ENCODE data around the gene DRG2. TPM values are rescaled to one million over a fixed set of nuclear protein-coding genes. Genes with fewer than 3 reads are reported as not detected.

Gene DRG2
- polyA plus RNA-seq, 4 donors = 34.8 to 48.6 (median 41.3) TPM

DNA sequence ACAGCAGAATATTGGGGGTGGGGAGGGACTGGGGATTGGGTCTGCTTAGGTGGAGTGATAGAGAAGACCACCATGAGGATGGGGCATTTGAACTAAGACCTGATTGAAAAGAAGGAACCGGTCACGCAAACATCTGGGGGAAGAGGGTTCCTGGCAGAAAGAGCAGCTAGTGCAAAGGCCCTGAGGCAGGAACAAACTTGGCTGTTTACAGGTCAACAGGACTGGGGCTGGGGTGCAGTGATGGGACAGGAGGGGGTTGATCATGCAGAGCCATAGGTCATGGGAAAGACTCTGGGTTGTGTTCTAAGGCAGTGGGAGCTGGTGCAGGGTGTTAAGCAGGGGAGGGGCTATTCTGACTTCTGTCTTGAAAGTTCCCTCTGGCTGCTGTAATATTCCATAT lies 1.9 kb downstream of the DRG2 start:
- 99 to 100% (median 100%) methylated on average over 2 of the region's 2 CpGs for WGBS, 3 donors

DNA sequence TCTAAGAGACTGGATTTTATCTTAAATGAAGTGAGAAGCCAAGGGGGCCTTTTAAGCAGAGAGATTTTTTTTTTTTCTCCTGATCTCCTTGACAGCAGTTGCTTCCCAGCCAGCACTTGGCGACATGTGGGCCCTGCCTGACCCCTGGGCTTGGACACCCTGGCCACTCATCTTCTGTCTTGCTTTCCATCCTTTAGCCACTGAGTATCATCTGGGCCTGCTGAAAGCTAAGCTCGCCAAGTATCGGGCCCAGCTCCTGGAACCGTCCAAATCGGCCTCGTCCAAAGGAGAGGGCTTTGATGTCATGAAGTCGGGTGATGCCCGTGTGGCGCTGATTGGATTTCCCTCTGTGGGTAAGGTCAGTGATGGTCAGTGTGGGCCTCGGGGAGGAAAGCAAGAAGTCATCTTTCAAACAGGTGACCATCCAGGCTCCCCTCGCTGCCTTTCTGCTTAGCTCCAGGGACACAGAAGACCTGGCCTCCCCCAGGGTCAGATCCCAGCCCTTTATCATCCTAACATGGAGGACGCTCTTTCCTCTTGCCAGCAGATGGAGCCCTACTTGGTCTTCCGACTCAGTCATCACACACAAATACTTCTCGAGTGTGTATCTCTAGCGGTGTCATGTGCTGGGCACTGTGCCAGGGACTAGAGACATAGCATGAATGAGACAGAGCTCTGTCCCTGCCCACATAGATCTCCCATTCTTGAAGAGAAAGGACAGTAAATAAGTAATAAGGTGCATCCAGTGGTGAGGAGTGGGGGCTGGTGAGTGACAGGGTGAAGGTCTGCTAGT lies 6.1 kb downstream of the DRG2 start:
- no peaks in the 10 kb centered on the region for H3K27me3 ChIP-seq (ENCODE audit: control insufficient read depth in 3 of 3, insufficient read depth in 3 of 3, low read length in 3 of 3)
- 79 to 83% (median 81%) methylated on average over 15 of the region's 15 CpGs for WGBS, 3 donors
- H3K4me3 ChIP-seq (ENCODE audit: low read depth in 1 of 3, low read length in 3 of 3) = no peak overlapping the region
- H3K27ac ChIP-seq (ENCODE audit: low read depth in 1 of 3, low read length in 2 of 3) = no peak overlapping the region
- no peak for FAIRE-seq
- H3K36me3 ChIP-seq (ENCODE audit: control insufficient read depth in 3 of 3, insufficient read depth in 2 of 3, low read depth in 1 of 3, low read length in 3 of 3) = peaks cover 4 to 67% (median 10%) of the 10 kb centered on the region in 3 donors
- peaks cover 0 to 1% (median 0%) of the 10 kb centered on the region in 3 donors for H3K4me1 ChIP-seq (ENCODE audit: control insufficient read depth in 3 of 3, insufficient read depth in 2 of 3, low read depth in 1 of 3, low read length in 2 of 3)
- no peaks in the 10 kb centered on the region for H3K9me3 ChIP-seq (ENCODE audit: control insufficient read depth in 2 of 2, insufficient read depth in 1 of 2, low read depth in 1 of 2, low read length in 1 of 2)
- peak; percentile 35 to 49 for DNase-seq

More for the DNA sequence above, 1.9 kb downstream of the DRG2 start:
- peaks cover 0 to 33% (median 2%) of the 10 kb centered on the region in 3 donors for H3K36me3 ChIP-seq (ENCODE audit: control insufficient read depth in 3 of 3, insufficient read depth in 2 of 3, low read depth in 1 of 3, low read length in 3 of 3)
- no peak overlapping the region for H3K4me3 ChIP-seq (ENCODE audit: low read depth in 1 of 3, low read length in 3 of 3)
- DNase-seq (no peak), FAIRE-seq (no peak)
- H3K9me3 ChIP-seq (ENCODE audit: control insufficient read depth in 2 of 2, insufficient read depth in 1 of 2, low read depth in 1 of 2, low read length in 1 of 2) = no peaks in the 10 kb centered on the region
- H3K27me3 ChIP-seq (ENCODE audit: control insufficient read depth in 3 of 3, insufficient read depth in 3 of 3, low read length in 3 of 3) = no peaks in the 10 kb centered on the region
- H3K4me1 ChIP-seq (ENCODE audit: control insufficient read depth in 3 of 3, insufficient read depth in 2 of 3, low read depth in 1 of 3, low read length in 2 of 3) = peaks cover 0 to 9% (median 0%) of the 10 kb centered on the region in 3 donors
- H3K27ac ChIP-seq (ENCODE audit: low read depth in 1 of 3, low read length in 2 of 3) = no peak overlapping the region

DNA sequence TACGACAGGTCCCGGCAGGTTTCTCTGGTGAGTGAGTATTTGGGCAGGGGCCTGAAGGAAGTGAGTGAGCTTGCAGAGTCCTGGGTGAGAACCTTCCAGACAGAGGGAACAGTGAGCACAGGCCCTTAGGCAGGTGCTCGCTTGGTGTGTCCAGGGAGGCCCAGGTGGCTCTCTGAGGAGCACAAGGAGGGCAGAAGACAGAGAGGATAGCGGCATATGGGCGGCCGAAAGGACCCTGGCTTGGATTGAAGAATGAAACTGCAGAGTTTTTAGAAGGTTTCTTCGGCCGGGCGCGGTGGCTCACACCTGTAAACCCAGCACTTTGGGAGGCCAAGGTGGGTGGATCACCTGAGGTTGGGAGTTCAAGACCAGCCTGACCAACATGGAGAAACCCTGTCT lies 6.7 kb downstream of the DRG2 start:
- Histone ChIP-seq H3K4me1 (ENCODE audit: control insufficient read depth in 3 of 3, insufficient read depth in 2 of 3, low read depth in 1 of 3, low read length in 2 of 3) (no peaks in the 10 kb centered on the region), H3K36me3 (ENCODE audit: control insufficient read depth in 3 of 3, insufficient read depth in 2 of 3, low read depth in 1 of 3, low read length in 3 of 3) (peaks cover 4 to 73% (median 14%) of the 10 kb centered on the region in 3 donors), H3K4me3 (ENCODE audit: low read depth in 1 of 3, low read length in 3 of 3) (no peak overlapping the region), H3K27me3 (ENCODE audit: control insufficient read depth in 3 of 3, insufficient read depth in 3 of 3, low read length in 3 of 3) (no peaks in the 10 kb centered on the region), H3K27ac (ENCODE audit: low read depth in 1 of 3, low read length in 2 of 3) (no peak overlapping the region), H3K9me3 (ENCODE audit: control insufficient read depth in 2 of 2, insufficient read depth in 1 of 2, low read depth in 1 of 2, low read length in 1 of 2) (no peaks in the 10 kb centered on the region)
- DNase-seq (no peak), FAIRE-seq (no peak)
- 95 to 99% (median 98%) methylated on average over 10 of the region's 10 CpGs for WGBS, 3 donors

DNA sequence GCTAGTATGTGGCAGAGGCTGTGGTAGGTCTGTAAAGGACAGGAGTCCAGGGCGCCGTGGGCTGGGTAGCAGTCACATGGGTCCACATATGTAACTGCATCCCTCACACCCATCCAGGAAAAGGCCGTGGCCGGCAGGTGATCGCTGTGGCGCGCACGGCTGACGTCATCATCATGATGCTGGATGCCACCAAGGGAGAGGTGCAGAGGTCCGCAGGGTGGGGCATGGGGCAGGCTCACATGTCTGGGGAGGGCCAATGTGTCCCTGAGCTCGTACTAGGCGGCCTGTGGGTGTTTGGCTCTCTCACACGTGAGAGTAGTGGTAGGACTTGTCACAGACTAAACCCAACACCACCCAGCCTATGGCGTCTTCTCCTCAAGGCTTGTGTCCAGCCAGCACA lies 11.8 kb downstream of the DRG2 start:
- Histone ChIP-seq H3K36me3 (ENCODE audit: control insufficient read depth in 3 of 3, insufficient read depth in 2 of 3, low read depth in 1 of 3, low read length in 3 of 3) (peaks cover 5 to 89% (median 24%) of the 10 kb centered on the region in 3 donors), H3K27me3 (ENCODE audit: control insufficient read depth in 3 of 3, insufficient read depth in 3 of 3, low read length in 3 of 3) (no peaks in the 10 kb centered on the region), H3K9me3 (ENCODE audit: control insufficient read depth in 2 of 2, insufficient read depth in 1 of 2, low read depth in 1 of 2, low read length in 1 of 2) (no peaks in the 10 kb centered on the region), H3K4me3 (ENCODE audit: low read depth in 1 of 3, low read length in 3 of 3) (no peak overlapping the region), H3K27ac (ENCODE audit: low read depth in 1 of 3, low read length in 2 of 3) (no peak overlapping the region), H3K4me1 (ENCODE audit: control insufficient read depth in 3 of 3, insufficient read depth in 2 of 3, low read depth in 1 of 3, low read length in 2 of 3) (no peaks in the 10 kb centered on the region)
- DNase-seq = no peak
- no peak for FAIRE-seq
- 90 to 92% (median 90%) methylated on average over 13 to 14 of the region's 14 CpGs for WGBS, 3 donors

DNA sequence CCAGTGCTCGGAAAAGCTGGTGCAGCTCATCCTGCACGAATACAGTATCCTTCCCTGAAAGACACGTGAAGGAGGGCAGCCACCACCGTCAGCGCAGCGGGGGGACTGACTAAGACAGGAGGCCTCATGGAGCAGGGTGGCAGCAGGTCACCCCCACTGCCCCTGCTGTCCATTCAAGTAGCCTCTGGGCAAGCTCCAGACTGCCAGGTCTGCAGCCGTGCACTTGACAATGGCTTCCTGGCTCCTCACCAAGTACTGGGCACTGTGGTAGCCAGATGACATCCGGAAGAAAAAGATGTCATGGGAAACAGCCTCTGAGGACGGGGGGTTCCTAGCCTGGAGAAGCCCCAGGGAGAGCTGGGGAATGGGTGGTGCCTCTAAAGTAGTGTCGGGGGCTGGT lies 12.9 kb downstream of the DRG2 start:
- Histone ChIP-seq H3K4me3 (ENCODE audit: low read depth in 1 of 3, low read length in 3 of 3) (no peak overlapping the region), H3K27me3 (ENCODE audit: control insufficient read depth in 3 of 3, insufficient read depth in 3 of 3, low read length in 3 of 3) (no peaks in the 10 kb centered on the region), H3K9me3 (ENCODE audit: control insufficient read depth in 2 of 2, insufficient read depth in 1 of 2, low read depth in 1 of 2, low read length in 1 of 2) (no peaks in the 10 kb centered on the region), H3K27ac (ENCODE audit: low read depth in 1 of 3, low read length in 2 of 3) (no peak overlapping the region), H3K36me3 (ENCODE audit: control insufficient read depth in 3 of 3, insufficient read depth in 2 of 3, low read depth in 1 of 3, low read length in 3 of 3) (peaks cover 4 to 92% (median 24%) of the 10 kb centered on the region in 3 donors), H3K4me1 (ENCODE audit: control insufficient read depth in 3 of 3, insufficient read depth in 2 of 3, low read depth in 1 of 3, low read length in 2 of 3) (no peaks in the 10 kb centered on the region)
- DNase-seq (no peak), FAIRE-seq (no peak)
- whole genome bisulfite sequencing, 3 donors = 88 to 90% (median 89%) methylated on average over 10 of the region's 10 CpGs

DNA sequence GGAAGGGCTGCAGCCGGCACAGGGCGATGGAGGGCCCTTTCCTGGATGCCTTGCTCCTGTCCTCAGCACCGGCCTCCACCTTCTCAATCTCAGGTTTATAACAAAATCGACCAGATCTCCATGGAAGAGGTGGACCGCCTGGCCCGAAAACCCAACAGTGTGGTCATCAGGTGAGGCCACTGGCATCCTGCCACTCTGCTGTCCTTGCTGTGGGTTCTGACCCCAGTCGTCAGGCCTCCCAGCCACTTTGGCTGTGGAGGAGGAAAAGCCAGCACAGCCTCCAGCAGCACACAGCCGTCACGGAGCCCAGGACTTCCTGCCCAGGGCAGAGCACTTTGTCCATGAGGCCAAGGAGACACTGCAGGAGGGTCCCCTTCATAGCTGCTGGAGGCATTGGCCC lies 14.1 kb downstream of the DRG2 start:
- no peaks in the 10 kb centered on the region for H3K27me3 ChIP-seq (ENCODE audit: control insufficient read depth in 3 of 3, insufficient read depth in 3 of 3, low read length in 3 of 3)
- 89 to 93% (median 92%) methylated on average over 9 of the region's 9 CpGs for WGBS, 3 donors
- H3K27ac ChIP-seq (ENCODE audit: low read depth in 1 of 3, low read length in 2 of 3) = no peak overlapping the region
- peaks cover 3 to 96% (median 24%) of the 10 kb centered on the region in 3 donors for H3K36me3 ChIP-seq (ENCODE audit: control insufficient read depth in 3 of 3, insufficient read depth in 2 of 3, low read depth in 1 of 3, low read length in 3 of 3)
- H3K4me1 ChIP-seq (ENCODE audit: control insufficient read depth in 3 of 3, insufficient read depth in 2 of 3, low read depth in 1 of 3, low read length in 2 of 3) = no peaks in the 10 kb centered on the region
- DNase-seq (no peak), FAIRE-seq (no peak)
- no peaks in the 10 kb centered on the region for H3K9me3 ChIP-seq (ENCODE audit: control insufficient read depth in 2 of 2, insufficient read depth in 1 of 2, low read depth in 1 of 2, low read length in 1 of 2)
- H3K4me3 ChIP-seq (ENCODE audit: low read depth in 1 of 3, low read length in 3 of 3) = no peak overlapping the region

DNA sequence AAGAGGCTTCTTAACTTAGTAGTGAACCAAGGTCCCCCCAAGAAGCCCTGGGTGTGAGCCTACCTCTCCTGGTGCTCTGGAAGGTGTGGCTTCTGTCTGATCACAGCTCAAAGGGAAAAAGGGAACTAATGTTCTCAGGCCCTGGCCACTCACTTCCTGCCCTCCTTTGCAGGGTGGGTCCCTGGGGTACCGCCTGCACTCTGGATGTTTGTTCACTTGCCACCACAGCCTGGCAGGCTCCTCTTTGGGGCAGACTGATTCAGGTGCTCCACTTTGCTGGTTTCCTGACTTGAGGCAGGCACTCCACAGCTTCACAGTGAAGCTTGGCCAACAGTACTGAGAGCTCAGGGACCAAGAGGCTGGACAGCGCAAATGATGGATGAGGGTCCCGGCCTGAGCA lies 14.9 kb downstream of the DRG2 start:
- H3K9me3 ChIP-seq (ENCODE audit: control insufficient read depth in 2 of 2, insufficient read depth in 1 of 2, low read depth in 1 of 2, low read length in 1 of 2) = no peaks in the 10 kb centered on the region
- no peaks in the 10 kb centered on the region for H3K27me3 ChIP-seq (ENCODE audit: control insufficient read depth in 3 of 3, insufficient read depth in 3 of 3, low read length in 3 of 3)
- no peaks in the 10 kb centered on the region for H3K4me1 ChIP-seq (ENCODE audit: control insufficient read depth in 3 of 3, insufficient read depth in 2 of 3, low read depth in 1 of 3, low read length in 2 of 3)
- H3K27ac ChIP-seq (ENCODE audit: low read depth in 1 of 3, low read length in 2 of 3) = no peak overlapping the region
- FAIRE-seq (no peak), DNase-seq (no peak)
- 82 to 92% (median 83%) methylated on average over 3 of the region's 3 CpGs for WGBS, 3 donors
- H3K4me3 ChIP-seq (ENCODE audit: low read depth in 1 of 3, low read length in 3 of 3) = no peak overlapping the region
- peaks cover 3 to 96% (median 22%) of the 10 kb centered on the region in 3 donors for H3K36me3 ChIP-seq (ENCODE audit: control insufficient read depth in 3 of 3, insufficient read depth in 2 of 3, low read depth in 1 of 3, low read length in 3 of 3)

DNA sequence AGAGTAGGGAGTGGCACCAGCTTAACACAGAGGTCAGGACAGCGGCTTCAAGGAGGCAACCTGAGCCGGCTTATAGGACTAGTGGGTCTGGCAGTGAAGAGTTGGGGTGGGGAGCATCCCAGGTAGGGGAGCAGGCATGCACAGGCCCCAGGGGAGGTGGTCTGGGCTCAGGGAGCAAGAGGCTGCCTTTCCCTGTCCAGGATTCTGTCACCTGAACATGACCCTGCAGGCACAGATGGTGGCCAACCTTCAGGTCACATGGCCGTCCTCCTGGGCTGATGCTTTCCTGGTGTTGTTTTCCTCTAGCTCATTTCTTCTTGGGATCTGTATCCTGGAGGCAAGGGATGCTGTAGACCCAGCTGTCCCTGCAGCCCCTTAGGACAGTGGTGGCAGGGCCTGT lies 17.3 kb downstream of the DRG2 start:
- Histone ChIP-seq H3K4me1 (ENCODE audit: control insufficient read depth in 3 of 3, insufficient read depth in 2 of 3, low read depth in 1 of 3, low read length in 2 of 3) (no peaks in the 10 kb centered on the region), H3K27me3 (ENCODE audit: control insufficient read depth in 3 of 3, insufficient read depth in 3 of 3, low read length in 3 of 3) (no peaks in the 10 kb centered on the region), H3K27ac (ENCODE audit: low read depth in 1 of 3, low read length in 2 of 3) (no peak overlapping the region), H3K36me3 (ENCODE audit: control insufficient read depth in 3 of 3, insufficient read depth in 2 of 3, low read depth in 1 of 3, low read length in 3 of 3) (peaks cover 3 to 78% (median 10%) of the 10 kb centered on the region in 3 donors), H3K4me3 (ENCODE audit: low read depth in 1 of 3, low read length in 3 of 3) (no peak overlapping the region), H3K9me3 (ENCODE audit: control insufficient read depth in 2 of 2, insufficient read depth in 1 of 2, low read depth in 1 of 2, low read length in 1 of 2) (no peaks in the 10 kb centered on the region)
- no peak for DNase-seq
- WGBS, 3 donors = 89 to 95% (median 91%) methylated on average over 3 of the region's 3 CpGs
- FAIRE-seq = no peak

All from small intestine (tissue), 7 donors.